Activated CD4-positive, alpha-beta T cell treated with anti-CD3 and anti-CD28 coated beads, Interleukin-2, amount 10 ng/mL, durations not matched to agents 7 days and 5 days (primary cell): ENCODE measurements around the gene LSM10. TPM values are rescaled to one million over a fixed set of nuclear protein-coding genes. Genes with fewer than 3 reads are reported as not detected.

Experiments used
- CTCF ChIA-PET: fragments of 350-600 bp; sonication (Branson Sonifier 250); formaldehyde crosslinking; loops from one replicate; lab custom pipeline; 2021; ENCODE audit warnings: antibody characterized with exemption; lab: Charles Lee
- POLR2A ChIA-PET: fragments of 350-600 bp; sonication (Branson Sonifier 250); formaldehyde crosslinking; loops from one replicate; lab custom pipeline; 2021; ENCODE audit warnings: antibody characterized with exemption; lab: Charles Lee
- DNase-seq: peaks from one replicate; pipeline ENCODE4 v3.0.0-alpha.2; 2020
- H3K27ac Mint-ChIP-seq: one replicate; pipeline ENCODE4 v1.8.0; 2021; ENCODE audit warnings: mild to moderate bottlenecking, moderate library complexity, mixed read lengths
- H3K27me3 Mint-ChIP-seq: one replicate; pipeline ENCODE4 v1.8.0; 2021; ENCODE audit warnings: mixed read lengths
- H3K36me3 Mint-ChIP-seq: one replicate; pipeline ENCODE4 v1.8.0; 2021; ENCODE audit warnings: low read depth, mixed read lengths
- H3K4me1 Mint-ChIP-seq: one replicate; pipeline ENCODE4 v1.8.0; 2021; ENCODE audit warnings: mixed read lengths
- H3K4me3 Mint-ChIP-seq: one replicate; pipeline ENCODE4 v1.8.0; 2021; ENCODE audit warnings: mild to moderate bottlenecking, moderate library complexity, mixed read lengths
- H3K9me3 Mint-ChIP-seq: one replicate; pipeline ENCODE4 v1.8.0; 2021; ENCODE audit warnings: mixed read lengths
- total RNA-seq, 2 experiments: library from RNA; stranded (reverse); gene quantifications; one replicate each; pipeline ENCODE4 v1.2.3, GENCODE V29; 2021

The LSM10 gene
- total RNA-seq, 2 experiments from 2014 or later = 39.3 to 39.4 TPM

DNA sequence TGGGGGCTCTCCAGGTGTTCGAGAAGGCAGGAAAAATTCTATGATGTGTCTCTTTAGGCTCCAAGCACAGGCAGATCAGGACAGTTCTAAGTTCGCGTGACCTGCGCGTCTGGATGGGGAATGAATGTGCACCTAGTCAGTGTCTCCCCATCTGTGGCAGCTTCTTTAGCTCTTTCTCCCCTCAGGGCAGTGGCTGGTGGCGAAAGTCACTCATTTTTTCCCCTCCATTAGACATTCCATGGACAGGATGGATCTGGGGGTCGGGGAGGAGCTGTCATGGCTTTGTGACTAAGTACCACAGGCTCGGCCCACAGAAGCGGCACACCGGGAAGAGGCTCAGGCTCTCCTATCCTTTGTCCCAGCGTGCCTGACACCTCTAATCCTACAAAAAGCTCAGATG, 43.2 kb downstream of the LSM10 start:
- H3K27me3 Mint-ChIP-seq = no peaks in the 10 kb centered on the region
- H3K4me3 Mint-ChIP-seq = no peak overlapping the region
- CTCF ChIA-PET = interaction anchor here (7.4 kb wide), 1 partner anchor 13 kb away, joined by 42 read pairs; no protein-coding TSS in a partner anchor
- H3K27ac Mint-ChIP-seq = no peak overlapping the region
- POLR2A ChIA-PET = no interaction called here
- H3K4me1 Mint-ChIP-seq = peaks cover 44% of the 10 kb centered on the region
- H3K9me3 Mint-ChIP-seq = no peaks in the 10 kb centered on the region
- no peak for DNase-seq
- peaks cover 40% of the 10 kb centered on the region for H3K36me3 Mint-ChIP-seq

DNA sequence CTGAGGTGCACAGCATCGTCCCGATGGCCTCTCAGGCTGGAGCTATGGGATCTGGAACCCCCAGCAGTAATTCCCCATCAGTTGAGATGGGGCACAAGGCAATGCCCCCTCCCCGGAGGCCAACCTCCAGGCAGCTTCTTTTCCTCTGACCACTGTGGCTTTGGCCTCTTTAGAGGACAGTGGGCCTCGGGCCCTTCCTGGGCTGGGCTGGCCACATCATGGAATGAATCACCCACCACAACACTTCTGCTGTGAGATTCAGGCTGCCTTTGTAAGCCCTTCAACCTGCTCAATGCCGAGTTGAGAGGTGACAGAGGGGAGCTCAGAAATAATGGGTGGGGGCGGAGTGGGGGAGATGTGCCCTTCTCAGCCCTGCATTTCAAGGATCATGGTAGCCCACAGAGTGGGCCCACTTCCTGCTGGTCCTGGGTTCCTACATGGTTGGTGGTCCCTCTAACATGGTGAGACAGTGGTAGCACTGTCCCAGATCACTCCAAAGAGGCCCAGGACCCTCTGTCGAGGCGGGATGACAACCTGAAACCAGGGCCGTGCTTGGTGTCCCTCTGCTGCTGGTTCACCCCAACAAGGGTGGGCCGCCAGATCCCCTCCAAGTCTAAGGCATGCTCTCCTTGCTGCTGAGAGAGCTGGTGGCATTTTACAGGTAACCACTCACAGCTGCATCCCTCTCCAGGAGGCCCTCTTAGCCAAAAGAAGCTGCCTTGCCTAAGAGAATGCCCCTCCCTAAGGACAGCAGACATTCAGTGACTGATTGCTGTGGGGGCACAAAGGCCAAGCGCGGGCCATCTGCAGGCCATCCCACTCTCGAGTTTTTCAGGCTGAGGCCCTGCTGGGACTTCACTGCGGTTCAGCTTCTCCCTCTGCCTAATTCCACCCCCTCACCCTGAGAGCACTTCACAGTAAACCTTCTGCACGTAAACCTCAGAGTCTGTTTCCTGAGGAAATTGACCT, 44.5 kb downstream of the LSM10 start:
- Mint-ChIP-seq H3K4me3 (no peak overlapping the region), H3K27ac (peak overlapping the region; percentile 38), H3K9me3 (no peaks in the 10 kb centered on the region), H3K36me3 (peaks cover 35% of the 10 kb centered on the region), H3K4me1 (peaks cover 38% of the 10 kb centered on the region), H3K27me3 (no peaks in the 10 kb centered on the region)
- ChIA-PET POLR2A (no interaction called here), CTCF (interaction anchor here (1.3 to 7.4 kb wide), 3 partner anchors 7 to 14 kb away, joined by 3 to 42 read pairs (median 15); no protein-coding TSS in a partner anchor)
- DNase-seq = no peak

DNA sequence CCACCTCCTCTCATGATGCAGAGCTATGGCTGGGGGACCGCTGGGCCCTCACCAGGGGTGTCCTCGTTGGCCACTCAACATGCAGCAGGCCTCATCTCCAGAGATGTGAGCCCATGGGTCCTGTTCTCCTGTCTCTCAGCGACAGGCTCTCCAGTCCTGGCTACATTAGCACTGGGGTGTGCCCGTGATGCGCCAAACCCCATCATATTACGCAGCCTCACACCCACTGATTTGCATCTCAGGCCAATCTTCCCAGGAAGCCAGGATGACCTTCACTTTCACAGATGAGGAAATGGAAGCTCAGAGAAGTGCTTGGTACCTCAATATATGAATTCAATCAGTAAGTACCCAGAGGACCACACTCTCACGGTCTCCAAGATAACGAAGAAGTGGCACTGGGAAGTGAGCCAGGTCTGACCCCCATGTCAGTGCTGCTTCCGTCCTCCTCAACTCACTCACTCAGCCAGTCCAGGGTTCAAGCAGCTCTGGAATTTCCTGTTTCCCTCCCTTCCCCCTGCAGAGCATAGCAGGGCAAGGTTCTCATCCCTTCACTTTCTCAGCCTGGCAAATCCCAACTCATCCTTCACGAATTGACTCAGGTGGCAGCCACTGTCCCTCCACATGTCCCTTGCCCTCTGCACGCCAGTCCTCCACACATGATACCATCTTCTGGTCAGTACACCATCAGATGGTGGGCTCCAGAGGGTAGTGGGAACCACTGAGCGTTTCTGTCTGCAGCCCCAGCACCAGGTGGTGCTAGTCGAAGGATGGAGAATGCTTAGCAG, 45.4 kb downstream of the LSM10 start:
- Mint-ChIP-seq H3K27ac (peak overlapping the region; percentile 38), H3K9me3 (no peaks in the 10 kb centered on the region), H3K4me3 (no peak overlapping the region), H3K27me3 (no peaks in the 10 kb centered on the region), H3K36me3 (peaks cover 35% of the 10 kb centered on the region), H3K4me1 (peaks cover 37% of the 10 kb centered on the region)
- ChIA-PET POLR2A (no interaction called here), CTCF (interaction anchor here (0.6 to 7.4 kb wide), 5 partner anchors 8 to 84 kb away, joined by 3 to 42 read pairs (median 3); no protein-coding TSS in a partner anchor)
- no peak for DNase-seq

DNA sequence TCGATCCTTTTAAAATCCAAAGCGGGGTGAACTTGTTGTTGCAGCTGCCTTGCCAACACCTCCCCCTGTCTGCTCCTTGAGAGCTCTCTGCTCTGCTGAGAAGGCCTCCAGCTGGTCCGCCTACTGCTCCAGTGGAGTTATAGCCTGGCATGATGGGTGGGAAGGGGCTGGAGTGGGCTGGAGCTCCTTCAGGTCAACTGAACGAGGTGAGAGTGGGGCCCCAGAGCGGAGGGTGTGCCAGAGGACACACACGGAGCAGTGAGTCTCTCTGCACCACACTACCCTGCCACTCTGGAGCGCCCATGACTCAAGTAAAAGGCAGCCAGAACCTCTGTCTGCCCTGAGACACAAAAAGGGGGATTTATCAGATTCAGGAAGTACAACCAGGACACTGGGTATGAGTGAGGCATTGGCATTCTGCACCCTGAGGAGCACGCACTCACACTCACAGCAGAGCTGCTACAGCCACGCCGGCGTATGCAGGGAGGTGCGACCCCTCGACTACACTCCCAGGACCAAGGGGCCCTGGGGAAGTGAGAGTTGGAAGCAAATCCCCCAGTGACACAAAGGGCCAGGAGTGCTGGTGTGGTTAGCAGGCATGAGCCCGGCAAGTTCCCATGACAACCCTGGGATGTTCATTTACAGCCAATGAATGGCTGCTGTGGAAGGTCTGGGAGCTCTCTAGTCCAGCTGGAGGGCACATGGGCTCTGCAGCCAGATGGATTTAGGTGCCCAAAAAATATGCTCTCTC, 46.3 kb downstream of the LSM10 start:
- Mint-ChIP-seq H3K4me3 (no peak overlapping the region), H3K27ac (peak overlapping the region; percentile 92), H3K9me3 (no peaks in the 10 kb centered on the region), H3K27me3 (no peaks in the 10 kb centered on the region), H3K36me3 (peaks cover 38% of the 10 kb centered on the region), H3K4me1 (peaks cover 37% of the 10 kb centered on the region)
- ChIA-PET POLR2A (no interaction called here), CTCF (interaction anchor here (0.6 to 7.4 kb wide), 12 partner anchors 9 to 83 kb away, joined by 3 to 42 read pairs (median 3); partner anchors contain the start of gene EVA1B)
- DNase-seq = no peak

DNA sequence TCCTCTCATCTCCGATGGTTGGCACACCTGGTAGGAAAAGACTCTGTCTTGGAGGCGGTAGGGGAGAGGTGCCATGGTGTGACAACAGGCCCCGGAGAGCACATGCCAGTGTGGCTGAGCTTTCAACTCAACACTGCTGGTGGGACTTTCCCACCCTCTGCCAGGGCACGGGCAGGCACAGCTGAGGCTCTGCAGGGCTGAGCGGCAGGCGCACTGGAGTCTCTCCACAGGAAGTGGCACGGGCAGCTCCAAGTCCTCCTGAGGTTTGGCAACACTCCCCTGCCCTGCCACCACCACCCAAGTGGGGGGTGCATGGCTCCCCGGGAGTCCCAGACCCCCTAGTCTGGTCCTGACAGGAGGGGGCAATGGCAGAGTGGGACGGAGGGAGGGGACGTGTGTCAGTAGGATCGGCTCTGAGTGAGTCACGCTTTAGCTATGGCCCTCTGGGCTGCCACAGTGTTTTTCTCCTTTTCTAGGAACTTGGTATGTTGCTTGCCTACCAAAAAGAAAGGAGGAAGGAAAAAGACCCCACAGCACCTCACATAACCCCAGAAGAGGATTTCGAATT, 47.0 kb downstream of the LSM10 start:
- CTCF ChIA-PET = interaction anchor here (1.0 to 7.4 kb wide), 9 partner anchors 9 to 78 kb away, joined by 3 to 42 read pairs (median 3); partner anchors contain the start of gene EVA1B
- DNase-seq = peak; percentile 55
- H3K9me3 Mint-ChIP-seq = no peaks in the 10 kb centered on the region
- peaks cover 35% of the 10 kb centered on the region for H3K4me1 Mint-ChIP-seq
- H3K27me3 Mint-ChIP-seq = no peaks in the 10 kb centered on the region
- H3K4me3 Mint-ChIP-seq = no peak overlapping the region
- peak overlapping the region; percentile 92 for H3K27ac Mint-ChIP-seq
- POLR2A ChIA-PET = interaction anchor here (0.9 kb wide), 1 partner anchor 15 kb away, joined by 3 read pairs; no protein-coding TSS in a partner anchor
- H3K36me3 Mint-ChIP-seq = peaks cover 38% of the 10 kb centered on the region

DNA sequence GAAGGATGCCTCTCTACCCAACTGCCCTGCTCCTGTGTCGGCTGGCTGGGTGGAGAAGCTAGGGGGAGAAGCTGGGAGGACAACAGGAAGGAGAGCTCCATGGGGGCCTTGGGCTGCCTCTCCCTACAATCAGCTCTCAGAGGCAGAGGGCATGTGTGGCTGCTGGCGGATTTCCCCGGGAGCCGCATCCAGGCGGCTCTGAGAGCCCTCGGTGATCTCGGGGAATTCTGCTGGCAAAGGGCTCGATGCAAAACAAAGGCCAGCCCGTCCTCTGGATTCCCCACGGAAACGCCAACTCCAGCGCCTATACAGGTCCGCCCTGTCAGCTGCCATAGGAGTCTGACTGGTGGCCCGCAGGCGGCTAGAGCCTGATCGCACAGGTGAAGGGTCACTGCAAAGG, 47.9 kb downstream of the LSM10 start:
- DNase-seq = no peak
- ChIA-PET POLR2A (interaction anchor here (0.9 kb wide), 1 partner anchor 16 kb away, joined by 3 read pairs; no protein-coding TSS in a partner anchor), CTCF (interaction anchor here (1.0 to 7.4 kb wide), 6 partner anchors 10 to 62 kb away, joined by 3 to 42 read pairs (median 4); partner anchors contain the start of gene EVA1B)
- Mint-ChIP-seq H3K36me3 (peaks cover 40% of the 10 kb centered on the region), H3K27me3 (no peaks in the 10 kb centered on the region), H3K4me1 (peaks cover 35% of the 10 kb centered on the region), H3K9me3 (no peaks in the 10 kb centered on the region), H3K4me3 (no peak overlapping the region), H3K27ac (peak overlapping the region; percentile 69)

DNA sequence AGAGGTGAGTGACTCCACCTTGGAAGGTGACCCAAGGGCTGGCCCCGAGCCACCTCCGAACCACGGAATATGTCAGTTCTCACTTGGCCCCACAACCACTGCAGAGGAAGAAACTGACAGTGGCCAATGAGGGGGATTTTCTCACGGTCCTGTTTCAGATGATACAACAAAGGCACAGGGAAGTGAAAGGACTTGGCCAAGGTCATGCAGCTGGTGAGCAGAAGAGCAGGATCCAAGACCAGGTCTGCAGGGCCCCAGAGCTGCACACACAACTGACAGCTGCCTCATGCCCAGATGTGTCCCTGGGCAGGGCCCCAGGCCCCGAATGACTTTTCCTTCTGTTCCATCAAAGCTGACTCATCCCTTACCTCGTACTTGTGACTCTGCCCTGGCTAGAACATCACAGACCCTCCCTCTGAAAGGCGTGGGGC, 48.5 kb downstream of the LSM10 start:
- no peak for DNase-seq
- POLR2A ChIA-PET = no interaction called here
- H3K36me3 Mint-ChIP-seq = peaks cover 43% of the 10 kb centered on the region
- CTCF ChIA-PET = interaction anchor here (0.5 to 7.4 kb wide), 4 partner anchors 11 to 120 kb away, joined by 3 to 42 read pairs (median 6); no protein-coding TSS in a partner anchor
- no peaks in the 10 kb centered on the region for H3K27me3 Mint-ChIP-seq
- no peak overlapping the region for H3K4me3 Mint-ChIP-seq
- H3K27ac Mint-ChIP-seq = peak overlapping the region; percentile 69
- peaks cover 30% of the 10 kb centered on the region for H3K4me1 Mint-ChIP-seq
- no peaks in the 10 kb centered on the region for H3K9me3 Mint-ChIP-seq

DNA sequence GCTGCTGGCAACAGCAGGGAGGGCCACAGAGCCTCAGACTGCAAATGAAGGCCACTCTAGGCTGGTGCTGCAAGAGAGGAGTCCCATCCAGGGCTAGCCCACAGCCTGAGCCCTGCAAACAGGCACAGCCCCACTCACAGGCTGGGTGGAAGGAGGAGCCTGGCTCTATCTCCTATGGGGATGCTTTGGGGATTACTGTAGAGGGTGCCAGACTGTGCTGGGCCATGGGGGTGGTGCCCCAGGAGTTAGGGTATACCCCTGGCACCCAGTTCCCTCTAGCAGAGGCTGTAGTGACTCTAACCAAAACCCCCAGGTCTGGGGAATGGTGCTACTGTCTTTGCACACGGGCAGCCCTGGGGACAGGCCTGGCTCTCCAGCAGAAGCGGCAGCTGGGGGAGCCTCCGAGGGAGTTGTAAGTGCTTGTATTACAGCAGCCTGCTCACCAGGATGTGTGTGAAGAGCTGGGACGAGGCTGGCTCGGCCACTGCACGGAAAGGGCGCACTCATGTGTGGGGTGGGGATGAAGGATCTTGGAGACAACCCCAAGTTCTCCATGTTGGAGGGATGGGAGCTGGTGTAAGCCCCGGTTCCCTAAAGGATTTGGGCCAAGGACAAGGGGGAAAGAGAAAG, 50.9 kb downstream of the LSM10 start:
- ChIA-PET CTCF (interaction anchor here (0.7 kb wide), 1 partner anchor 22 kb away, joined by 3 read pairs; no protein-coding TSS in a partner anchor), POLR2A (no interaction called here)
- Mint-ChIP-seq H3K36me3 (peaks cover 32% of the 10 kb centered on the region), H3K4me3 (no peak overlapping the region), H3K4me1 (peaks cover 19% of the 10 kb centered on the region), H3K27ac (no peak overlapping the region), H3K27me3 (no peaks in the 10 kb centered on the region), H3K9me3 (no peaks in the 10 kb centered on the region)
- no peak for DNase-seq

DNA sequence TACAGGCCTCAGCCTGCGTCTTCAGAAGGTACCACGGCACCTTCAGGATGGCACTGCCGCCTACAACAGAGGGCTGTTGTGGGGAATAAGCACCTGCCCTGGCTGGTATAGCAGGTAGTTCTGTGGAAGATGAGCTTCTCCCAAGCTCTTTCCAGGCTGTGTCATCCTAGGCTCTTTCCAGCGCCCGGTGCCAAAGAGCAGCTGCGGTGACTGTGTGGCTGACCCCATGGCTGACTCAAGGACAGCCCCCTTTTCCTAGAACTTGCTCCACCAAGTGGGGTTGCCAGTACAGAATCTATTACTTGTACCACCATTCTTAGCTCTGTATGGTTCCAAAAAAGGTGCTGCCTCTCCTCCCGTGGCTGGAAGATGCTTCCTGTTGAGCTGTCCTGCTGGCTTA, 52.4 kb downstream of the LSM10 start:
- no peak overlapping the region for H3K27ac Mint-ChIP-seq
- CTCF ChIA-PET = interaction anchor here (1.0 to 1.1 kb wide), 2 partner anchors 10 to 11 kb away, joined by 3 read pairs; no protein-coding TSS in a partner anchor

DNA sequence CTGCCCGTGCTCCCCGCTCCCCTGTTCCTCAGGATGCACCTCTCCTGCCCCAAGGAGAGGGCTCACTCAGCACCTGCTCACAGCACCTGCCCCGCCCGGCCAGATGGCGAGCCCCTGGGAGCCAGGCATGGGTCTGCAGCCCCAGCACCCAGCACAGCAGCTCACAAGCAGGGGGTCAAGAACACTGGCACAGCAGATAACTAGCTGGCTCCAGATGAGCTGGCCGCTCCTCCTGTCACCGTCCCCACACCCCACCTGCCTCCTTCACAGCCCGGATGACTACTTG, 53.4 kb downstream of the LSM10 start:
- Mint-ChIP-seq H3K27ac (no peak overlapping the region), H3K9me3 (no peaks in the 10 kb centered on the region), H3K27me3 (no peaks in the 10 kb centered on the region), H3K36me3 (peaks cover 31% of the 10 kb centered on the region), H3K4me1 (peaks cover 5% of the 10 kb centered on the region), H3K4me3 (no peak overlapping the region)
- DNase-seq = no peak
- CTCF ChIA-PET = interaction anchor here (0.6 to 2.5 kb wide), 2 partner anchors 20 to 52 kb away, joined by 3 to 14 read pairs; partner anchors contain the start of gene EVA1B
- POLR2A ChIA-PET = no interaction called here

More for the DNA sequence above, 52.4 kb downstream of the LSM10 start:
- Mint-ChIP-seq H3K27me3 (no peaks in the 10 kb centered on the region), H3K4me3 (no peak overlapping the region), H3K9me3 (no peaks in the 10 kb centered on the region), H3K4me1 (peaks cover 4% of the 10 kb centered on the region), H3K36me3 (peaks cover 32% of the 10 kb centered on the region)
- POLR2A ChIA-PET = no interaction called here
- no peak for DNase-seq
